ENCODE results near the gene NAALADL2.

The NAALADL2 gene

DNA sequence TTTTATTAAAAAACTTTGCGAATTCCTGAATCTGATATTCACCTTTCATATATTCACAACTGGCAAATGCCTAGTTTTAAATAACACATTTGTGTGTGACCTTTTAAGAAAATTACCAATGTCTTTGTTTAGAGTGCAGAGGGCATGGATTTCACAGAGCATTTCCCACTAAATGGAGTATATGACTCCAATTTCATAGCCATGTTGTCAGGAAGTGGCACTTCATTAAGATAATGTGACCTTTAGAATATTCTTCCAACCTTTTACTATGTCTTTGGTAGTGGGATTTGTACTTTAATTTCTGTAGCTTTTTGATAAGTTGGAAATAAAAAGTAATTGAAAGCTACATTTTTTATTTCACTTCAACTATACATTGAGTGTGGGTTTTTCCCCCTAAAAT is 188.7 kb downstream of the NAALADL2 start:
- Histone ChIP-seq H3K4me1 (ENCODE audit: control insufficient read depth, low read depth, low read length) (no peaks in the 10 kb centered on the region), H3K27ac (ENCODE audit: low read depth, low read length) (no peak overlapping the region), H3K23ac (ENCODE audit: low read length) (no peak overlapping the region), H3K56ac (ENCODE audit: low read length) (no peak overlapping the region), H3K4me3 (ENCODE audit: low read length) (no peak overlapping the region), H3K79me2 (ENCODE audit: control insufficient read depth, insufficient read depth, low read length) (no peaks in the 10 kb centered on the region), H2BK15ac (replicated peaks; ENCODE audit: low read depth) (no peak overlapping the region), H3K27me3 (ENCODE audit: insufficient read depth, low read length, poor library complexity) (no peaks in the 10 kb centered on the region), H3K18ac (ENCODE audit: low read length) (no peak overlapping the region), H3K4me2 (ENCODE audit: low read length) (no peak overlapping the region), H2AK5ac (ENCODE audit: low read length) (no peak overlapping the region), H3K79me1 (ENCODE audit: low read length) (no peaks in the 10 kb centered on the region), H4K5ac (ENCODE audit: low read length) (no peak overlapping the region), H2BK120ac (ENCODE audit: low read depth, low read length) (no peak overlapping the region), H3K36me3 (ENCODE audit: control insufficient read depth, insufficient read depth, low read length) (no peaks in the 10 kb centered on the region), H4K8ac (ENCODE audit: low read depth, low read length) (no peak overlapping the region), H2BK5ac (ENCODE audit: low read length) (no peak overlapping the region), H3K9ac (ENCODE audit: low read length) (no peak overlapping the region), H3K4ac (ENCODE audit: low read depth, low read length) (no peak overlapping the region)
- no peak for DNase-seq
- WGBS (ENCODE audit: extremely low coverage, insufficient coverage, low lambda C conversion rate), result no CpG with 5 or more reads among the region's 1 CpG

- Histone ChIP-seq H3K27me3 (ENCODE audit: insufficient read depth, low read length, poor library complexity) (no peaks in the 10 kb centered on the region), H3K23ac (ENCODE audit: low read length) (no peak overlapping the region), H4K5ac (ENCODE audit: low read length) (no peak overlapping the region), H2BK120ac (ENCODE audit: low read depth, low read length) (no peak overlapping the region), H2AK5ac (ENCODE audit: low read length) (no peak overlapping the region), H3K4me2 (ENCODE audit: low read length) (no peak overlapping the region), H3K56ac (ENCODE audit: low read length) (no peak overlapping the region), H3K4me1 (ENCODE audit: control insufficient read depth, low read depth, low read length) (no peaks in the 10 kb centered on the region), H3K27ac (ENCODE audit: low read depth, low read length) (no peak overlapping the region), H3K4ac (ENCODE audit: low read depth, low read length) (no peak overlapping the region), H4K8ac (ENCODE audit: low read depth, low read length) (no peak overlapping the region), H3K79me2 (ENCODE audit: control insufficient read depth, insufficient read depth, low read length) (no peaks in the 10 kb centered on the region), H3K18ac (ENCODE audit: low read length) (no peak overlapping the region), H3K36me3 (ENCODE audit: control insufficient read depth, insufficient read depth, low read length) (no peaks in the 10 kb centered on the region), H3K4me3 (ENCODE audit: low read length) (no peak overlapping the region), H2BK5ac (ENCODE audit: low read length) (no peak overlapping the region), H3K9ac (ENCODE audit: low read length) (no peak overlapping the region), H3K79me1 (ENCODE audit: low read length) (no peaks in the 10 kb centered on the region), H2BK15ac (replicated peaks; ENCODE audit: low read depth) (no peak overlapping the region)
- WGBS (ENCODE audit: extremely low coverage, insufficient coverage, low lambda C conversion rate), result no CpG with 5 or more reads among the region's 3 CpGs
- no peak for DNase-seq
Measured at GRCh38 chr3:175057401-175057800, 198.3 kb downstream of the NAALADL2 start.

DNA sequence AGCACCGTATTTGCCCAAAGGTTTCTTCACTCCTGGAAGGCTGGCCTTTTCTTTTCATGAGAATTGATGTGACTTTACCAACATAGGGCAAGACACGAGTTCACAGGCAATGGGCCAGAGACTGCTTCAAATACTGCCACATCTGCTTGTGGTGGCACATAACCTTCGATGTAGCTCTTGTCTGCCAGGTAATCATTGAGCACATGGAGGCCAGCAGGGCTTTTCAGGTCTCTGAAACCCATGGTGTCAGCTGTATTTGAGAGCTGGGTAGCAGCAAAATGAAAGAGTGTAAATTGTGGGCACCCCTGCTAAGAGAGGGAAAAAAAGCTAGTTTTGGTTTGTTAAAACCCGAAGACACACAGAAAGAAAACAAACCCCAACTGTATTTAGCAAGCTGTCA is 200.7 kb downstream of the NAALADL2 start:
- H3K27me3 ChIP-seq (ENCODE audit: insufficient read depth, low read length, poor library complexity), result no peaks in the 10 kb centered on the region
- no peak overlapping the region for H3K4me2 ChIP-seq (ENCODE audit: low read length)
- no CpG with 5 or more reads among the region's 4 CpGs for whole genome bisulfite sequencing (ENCODE audit: extremely low coverage, insufficient coverage, low lambda C conversion rate)
- H3K23ac ChIP-seq (ENCODE audit: low read length), result no peak overlapping the region
- DNase-seq, result no peak
- H3K4me3 ChIP-seq (ENCODE audit: low read length), result no peak overlapping the region
- H3K18ac ChIP-seq (ENCODE audit: low read length), result no peak overlapping the region
- H3K36me3 ChIP-seq (ENCODE audit: control insufficient read depth, insufficient read depth, low read length), result no peaks in the 10 kb centered on the region
- no peaks in the 10 kb centered on the region for H3K4me1 ChIP-seq (ENCODE audit: control insufficient read depth, low read depth, low read length)
- no peak overlapping the region for H3K9ac ChIP-seq (ENCODE audit: low read length)
- H4K5ac ChIP-seq (ENCODE audit: low read length), result no peak overlapping the region
- no peak overlapping the region for H3K56ac ChIP-seq (ENCODE audit: low read length)
- no peak overlapping the region for H3K4ac ChIP-seq (ENCODE audit: low read depth, low read length)
- no peaks in the 10 kb centered on the region for H3K79me1 ChIP-seq (ENCODE audit: low read length)
- no peak overlapping the region for H2AK5ac ChIP-seq (ENCODE audit: low read length)
- no peak overlapping the region for H3K27ac ChIP-seq (ENCODE audit: low read depth, low read length)
- no peak overlapping the region for H2BK5ac ChIP-seq (ENCODE audit: low read length)
- H2BK15ac ChIP-seq (replicated peaks; ENCODE audit: low read depth), result no peak overlapping the region
- no peak overlapping the region for H2BK120ac ChIP-seq (ENCODE audit: low read depth, low read length)
- H4K8ac ChIP-seq (ENCODE audit: low read depth, low read length), result no peak overlapping the region
- H3K79me2 ChIP-seq (ENCODE audit: control insufficient read depth, insufficient read depth, low read length), result no peaks in the 10 kb centered on the region

DNA sequence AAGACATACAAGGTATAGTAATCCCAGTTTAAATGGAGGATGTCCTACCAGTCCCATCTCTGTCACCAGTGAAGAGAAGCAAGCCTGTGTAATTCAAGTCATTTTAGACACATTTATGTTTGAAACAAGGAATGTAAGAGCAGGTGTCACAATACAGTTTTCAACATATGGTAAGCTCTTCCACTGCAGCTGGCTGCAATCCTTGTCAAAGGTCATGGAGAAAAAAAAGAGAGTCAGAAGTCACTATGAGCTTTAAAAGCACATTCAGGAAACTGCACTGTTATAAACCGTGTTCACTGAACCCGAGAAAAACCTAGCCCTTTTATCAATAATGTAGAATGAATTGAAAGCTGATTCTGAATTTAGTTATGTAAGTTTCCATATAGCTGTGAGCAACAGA is 206.4 kb downstream of the NAALADL2 start:
- Histone ChIP-seq H3K23ac (ENCODE audit: low read length) (no peak overlapping the region), H3K4me3 (ENCODE audit: low read length) (no peak overlapping the region), H3K56ac (ENCODE audit: low read length) (no peak overlapping the region), H3K9ac (ENCODE audit: low read length) (no peak overlapping the region), H4K8ac (ENCODE audit: low read depth, low read length) (no peak overlapping the region), H2BK15ac (replicated peaks; ENCODE audit: low read depth) (no peak overlapping the region), H3K4ac (ENCODE audit: low read depth, low read length) (no peak overlapping the region), H2BK5ac (ENCODE audit: low read length) (no peak overlapping the region), H2BK120ac (ENCODE audit: low read depth, low read length) (no peak overlapping the region), H3K18ac (ENCODE audit: low read length) (no peak overlapping the region), H3K4me1 (ENCODE audit: control insufficient read depth, low read depth, low read length) (no peaks in the 10 kb centered on the region), H3K36me3 (ENCODE audit: control insufficient read depth, insufficient read depth, low read length) (no peaks in the 10 kb centered on the region), H3K79me1 (ENCODE audit: low read length) (no peaks in the 10 kb centered on the region), H2AK5ac (ENCODE audit: low read length) (no peak overlapping the region), H3K27me3 (ENCODE audit: insufficient read depth, low read length, poor library complexity) (no peaks in the 10 kb centered on the region), H3K4me2 (ENCODE audit: low read length) (no peak overlapping the region), H3K27ac (ENCODE audit: low read depth, low read length) (no peak overlapping the region), H4K5ac (ENCODE audit: low read length) (no peak overlapping the region), H3K79me2 (ENCODE audit: control insufficient read depth, insufficient read depth, low read length) (no peaks in the 10 kb centered on the region)
- no CpG with 5 or more reads among the region's 2 CpGs for WGBS (ENCODE audit: extremely low coverage, insufficient coverage, low lambda C conversion rate)
- DNase-seq, result no peak

- no peaks in the 10 kb centered on the region for H3K79me2 ChIP-seq (ENCODE audit: control insufficient read depth, insufficient read depth, low read length)
- H2BK15ac ChIP-seq (replicated peaks; ENCODE audit: low read depth), result no peak overlapping the region
- H3K79me1 ChIP-seq (ENCODE audit: low read length), result no peaks in the 10 kb centered on the region
- H2BK120ac ChIP-seq (ENCODE audit: low read depth, low read length), result no peak overlapping the region
- no peak for DNase-seq
- H3K56ac ChIP-seq (ENCODE audit: low read length), result no peak overlapping the region
- H4K8ac ChIP-seq (ENCODE audit: low read depth, low read length), result no peak overlapping the region
- H3K23ac ChIP-seq (ENCODE audit: low read length), result no peak overlapping the region
- no peak overlapping the region for H3K27ac ChIP-seq (ENCODE audit: low read depth, low read length)
- H2AK5ac ChIP-seq (ENCODE audit: low read length), result no peak overlapping the region
- H3K27me3 ChIP-seq (ENCODE audit: insufficient read depth, low read length, poor library complexity), result no peaks in the 10 kb centered on the region
- no peak overlapping the region for H4K5ac ChIP-seq (ENCODE audit: low read length)
- no peak overlapping the region for H3K18ac ChIP-seq (ENCODE audit: low read length)
- no CpG with 5 or more reads among the region's 4 CpGs for WGBS (ENCODE audit: extremely low coverage, insufficient coverage, low lambda C conversion rate)
- no peak overlapping the region for H3K4me3 ChIP-seq (ENCODE audit: low read length)
- no peaks in the 10 kb centered on the region for H3K4me1 ChIP-seq (ENCODE audit: control insufficient read depth, low read depth, low read length)
- no peak overlapping the region for H3K4me2 ChIP-seq (ENCODE audit: low read length)
- H3K9ac ChIP-seq (ENCODE audit: low read length), result no peak overlapping the region
- H3K4ac ChIP-seq (ENCODE audit: low read depth, low read length), result no peak overlapping the region
- H3K36me3 ChIP-seq (ENCODE audit: control insufficient read depth, insufficient read depth, low read length), result no peaks in the 10 kb centered on the region
- H2BK5ac ChIP-seq (ENCODE audit: low read length), result no peak overlapping the region
Measured at GRCh38 chr3:175066617-175067415, 207.7 kb downstream of the NAALADL2 start.

DNA sequence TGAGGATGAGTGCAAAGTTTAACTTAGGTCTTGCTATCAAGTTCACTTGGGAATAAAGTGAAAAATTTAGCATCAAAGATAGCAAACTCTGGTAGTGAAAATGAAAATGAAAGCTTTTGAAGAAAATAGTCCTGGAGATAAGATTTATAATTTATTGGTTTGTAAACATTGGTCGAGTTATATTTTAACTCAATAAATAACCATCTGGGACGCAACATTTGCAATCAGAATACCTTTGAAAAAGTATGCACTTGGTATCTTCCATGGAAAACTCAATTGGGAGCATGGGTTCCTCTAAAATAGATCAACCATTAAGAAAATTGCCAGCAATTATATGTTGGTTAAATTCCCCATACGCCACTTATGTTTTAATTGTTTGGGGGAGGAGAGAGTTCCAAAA is 209.5 kb downstream of the NAALADL2 start:
- no peaks in the 10 kb centered on the region for H3K79me1 ChIP-seq (ENCODE audit: low read length)
- H2BK15ac ChIP-seq (replicated peaks; ENCODE audit: low read depth), result no peak overlapping the region
- H4K5ac ChIP-seq (ENCODE audit: low read length), result no peak overlapping the region
- no CpG with 5 or more reads among the region's 3 CpGs for WGBS (ENCODE audit: extremely low coverage, insufficient coverage, low lambda C conversion rate)
- no peaks in the 10 kb centered on the region for H3K4me1 ChIP-seq (ENCODE audit: control insufficient read depth, low read depth, low read length)
- H3K79me2 ChIP-seq (ENCODE audit: control insufficient read depth, insufficient read depth, low read length), result no peaks in the 10 kb centered on the region
- no peak overlapping the region for H3K27ac ChIP-seq (ENCODE audit: low read depth, low read length)
- H3K36me3 ChIP-seq (ENCODE audit: control insufficient read depth, insufficient read depth, low read length), result no peaks in the 10 kb centered on the region
- no peak overlapping the region for H3K9ac ChIP-seq (ENCODE audit: low read length)
- DNase-seq, result no peak
- H3K4me3 ChIP-seq (ENCODE audit: low read length), result no peak overlapping the region
- H2BK120ac ChIP-seq (ENCODE audit: low read depth, low read length), result no peak overlapping the region
- no peak overlapping the region for H3K18ac ChIP-seq (ENCODE audit: low read length)
- no peak overlapping the region for H2AK5ac ChIP-seq (ENCODE audit: low read length)
- no peak overlapping the region for H3K56ac ChIP-seq (ENCODE audit: low read length)
- no peaks in the 10 kb centered on the region for H3K27me3 ChIP-seq (ENCODE audit: insufficient read depth, low read length, poor library complexity)
- no peak overlapping the region for H3K4me2 ChIP-seq (ENCODE audit: low read length)
- H4K8ac ChIP-seq (ENCODE audit: low read depth, low read length), result no peak overlapping the region
- H3K23ac ChIP-seq (ENCODE audit: low read length), result no peak overlapping the region
- H2BK5ac ChIP-seq (ENCODE audit: low read length), result no peak overlapping the region
- no peak overlapping the region for H3K4ac ChIP-seq (ENCODE audit: low read depth, low read length)

Measured in mesendoderm (in vitro differentiated cells).